Activated CD4-positive, alpha-beta memory T cell treated with anti-CD3 and anti-CD28 coated beads for 36 hours (primary cell): ENCODE results near the gene BEST1. TPM values are rescaled to one million over a fixed set of nuclear protein-coding genes. Genes with fewer than 3 reads are reported as not detected.

Source experiments
- CTCF ChIA-PET: fragments of 350-600 bp; sonication (Branson Sonifier 250); formaldehyde crosslinking; loops from one replicate; lab custom pipeline; 2021; ENCODE audit warnings: antibody characterized with exemption, inconsistent platforms; lab: Charles Lee
- POLR2A ChIA-PET: fragments of 350-600 bp; sonication (Branson Sonifier 250); formaldehyde crosslinking; loops from one replicate; lab custom pipeline; 2021; ENCODE audit warnings: antibody characterized with exemption; lab: Charles Lee
- DNase-seq: peaks from one replicate; pipeline ENCODE4 v3.0.0-alpha.2; 2020
- H3K27ac Mint-ChIP-seq: one replicate; pipeline ENCODE4 v1.8.0; 2021; ENCODE audit warnings: mixed read lengths
- H3K27me3 Mint-ChIP-seq: one replicate; pipeline ENCODE4 v1.8.0; 2021; ENCODE audit warnings: mixed read lengths
- H3K36me3 Mint-ChIP-seq: one replicate; pipeline ENCODE4 v1.8.0; 2021; ENCODE audit warnings: mixed read lengths
- H3K4me1 Mint-ChIP-seq: one replicate; pipeline ENCODE4 v1.8.0; 2021; ENCODE audit warnings: low read depth, mixed read lengths
- H3K4me3 Mint-ChIP-seq: one replicate; pipeline ENCODE4 v1.8.0; 2021; ENCODE audit warnings: mild to moderate bottlenecking, mixed read lengths
- H3K9me3 Mint-ChIP-seq: one replicate; pipeline ENCODE4 v1.8.0; 2021; ENCODE audit warnings: mixed read lengths
- intact Hi-C: fragments of 100-400 bp; cut with micrococcal nuclease; formaldehyde crosslinking; loops from one replicate; pipeline ENCODE4 v1.15.1; 2023
- total RNA-seq, 2 experiments: library from RNA; stranded (reverse); gene quantifications; one replicate each; pipeline ENCODE4 v1.2.3, GENCODE V29; 2021

Gene BEST1
- total RNA-seq, 2 experiments from 2014 or later, result 0.41 to 0.48 TPM

GRCh38 chr11:61967924-61968757 is 18.0 kb downstream of the BEST1 start:
- Mint-ChIP-seq H3K36me3 (peaks cover 38% of the 10 kb centered on the region), H3K4me1 (peaks cover 69% of the 10 kb centered on the region), H3K9me3 (no peaks in the 10 kb centered on the region), H3K27ac (peak overlapping the region; percentile 93), H3K4me3 (peak overlapping the region; percentile 84), H3K27me3 (no peaks in the 10 kb centered on the region)
- DNase-seq, result peak; percentile 58
- POLR2A ChIA-PET, result interaction anchor here (1.0 to 2.8 kb wide), 5 partner anchors 10 to 176 kb away, joined by 3 to 12 read pairs (median 10); partner anchors contain the start of genes FEN1 and TMEM258
- CTCF ChIA-PET, result interaction anchor here (1.0 to 3.3 kb wide), 8 partner anchors 21 to 174 kb away, joined by 3 to 15 read pairs (median 8); no protein-coding TSS in a partner anchor
- intact Hi-C loops, result loop anchor here (1.0 to 5.0 kb wide), 4 partner anchors 57 to 584 kb away; partner anchors contain the start of gene FADS1

- no peak for DNase-seq
- Mint-ChIP-seq H3K36me3 (peaks cover 32% of the 10 kb centered on the region), H3K4me1 (peaks cover 67% of the 10 kb centered on the region), H3K4me3 (peak overlapping the region; percentile 84), H3K27me3 (no peaks in the 10 kb centered on the region), H3K27ac (peak overlapping the region; percentile 93), H3K9me3 (no peaks in the 10 kb centered on the region)
- intact Hi-C loops, result loop anchor here (5.0 kb wide), 3 partner anchors 72 to 583 kb away; partner anchors contain the start of gene FADS1
- CTCF ChIA-PET, result interaction anchor here (1.0 to 3.3 kb wide), 7 partner anchors 21 to 175 kb away, joined by 3 to 15 read pairs (median 6); no protein-coding TSS in a partner anchor
- POLR2A ChIA-PET, result interaction anchor here (1.7 to 2.8 kb wide), 4 partner anchors 10 to 177 kb away, joined by 6 to 12 read pairs (median 10); partner anchors contain the start of genes FEN1 and TMEM258
These were observed 18.7 kb downstream of the BEST1 start for GRCh38 chr11:61968758-61969390.

- intact Hi-C loops, result loop anchor here (5.0 kb wide), 3 partner anchors 72 to 583 kb away; partner anchors contain the start of gene FADS1
- H3K4me3 Mint-ChIP-seq, result peak overlapping the region; percentile 53
- DNase-seq, result no peak
These were observed 19.2 kb downstream of the BEST1 start for GRCh38 chr11:61969391-61969758.

GRCh38 chr11:61969838-61970662 is 19.9 kb downstream of the BEST1 start:
- intact Hi-C loops, result loop anchor here (5.0 kb wide), 3 partner anchors 73 to 582 kb away; partner anchors contain the start of gene FADS1
- DNase-seq, result no peak
- ChIA-PET CTCF (interaction anchor here (0.7 to 3.6 kb wide), 5 partner anchors 23 to 112 kb away, joined by 5 to 15 read pairs (median 13); no protein-coding TSS in a partner anchor), POLR2A (no interaction called here)
- H3K27ac Mint-ChIP-seq, result peak overlapping the region; percentile 52
- no peak overlapping the region for H3K4me3 Mint-ChIP-seq
- peaks cover 56% of the 10 kb centered on the region for H3K4me1 Mint-ChIP-seq
- H3K36me3 Mint-ChIP-seq, result peaks cover 20% of the 10 kb centered on the region
- H3K9me3 Mint-ChIP-seq, result no peaks in the 10 kb centered on the region
- H3K27me3 Mint-ChIP-seq, result no peaks in the 10 kb centered on the region

More at GRCh38 chr11:61969391-61969758, 19.2 kb downstream of the BEST1 start:
- ChIA-PET CTCF (interaction anchor here (1.7 to 3.3 kb wide), 4 partner anchors 22 to 172 kb away, joined by 5 to 15 read pairs (median 14); no protein-coding TSS in a partner anchor), POLR2A (interaction anchor here (1.9 to 2.8 kb wide), 2 partner anchors 9 to 112 kb away, joined by 6 to 11 read pairs; no protein-coding TSS in a partner anchor)
- H3K27me3 Mint-ChIP-seq, result no peaks in the 10 kb centered on the region
- H3K27ac Mint-ChIP-seq, result peak overlapping the region; percentile 65
- no peaks in the 10 kb centered on the region for H3K9me3 Mint-ChIP-seq
- peaks cover 27% of the 10 kb centered on the region for H3K36me3 Mint-ChIP-seq
- H3K4me1 Mint-ChIP-seq, result peaks cover 62% of the 10 kb centered on the region

DNA sequence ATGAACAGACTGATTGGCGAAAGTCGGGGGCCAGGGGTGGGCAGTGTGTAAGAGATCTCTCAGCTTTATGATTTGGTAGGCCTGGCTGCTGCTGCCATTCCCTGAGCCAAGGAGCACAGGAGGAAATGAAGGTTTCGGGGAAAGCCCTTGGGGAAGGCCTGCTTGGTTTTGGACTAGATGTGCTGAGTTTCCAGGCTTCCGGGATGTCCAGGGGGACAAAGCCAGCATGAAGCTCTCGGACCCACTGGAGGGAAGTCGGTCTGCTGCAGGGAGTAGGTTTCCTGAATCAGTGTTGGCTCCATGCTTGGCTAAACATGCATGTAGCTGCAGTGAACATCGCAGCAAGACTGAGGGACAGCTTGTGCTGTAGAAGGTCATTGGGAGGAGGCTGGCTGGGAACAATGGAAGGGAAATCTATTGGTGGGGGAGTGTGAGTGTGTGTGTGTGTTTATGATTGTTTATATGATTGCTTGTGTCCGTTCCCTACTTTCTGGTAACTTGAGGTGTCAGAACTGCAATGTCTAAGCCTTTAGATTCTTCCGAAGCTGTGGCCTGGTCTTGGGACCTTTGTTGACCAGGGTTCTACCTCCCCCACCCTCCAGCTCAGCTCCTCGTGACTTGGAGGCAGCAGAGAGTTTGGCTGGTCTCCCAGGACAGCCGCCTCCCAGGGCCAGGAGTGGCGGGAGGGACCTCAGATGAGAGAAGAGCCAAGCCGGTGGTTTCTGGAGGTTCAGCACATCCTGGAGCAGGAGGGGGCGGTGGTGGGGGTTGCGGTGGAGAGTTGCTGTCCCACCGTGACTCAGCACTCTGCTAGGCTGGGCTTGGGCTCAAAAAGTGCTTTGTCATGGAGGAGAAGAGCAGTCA is 21.3 kb downstream of the BEST1 start:
- DNase-seq, result peak; percentile 83
- ChIA-PET CTCF (interaction anchor here (0.6 to 3.6 kb wide), 6 partner anchors 9 to 709 kb away, joined by 3 to 17 read pairs (median 6); no protein-coding TSS in a partner anchor), POLR2A (interaction anchor here (0.9 kb wide), 1 partner anchor 137 kb away, joined by 3 read pairs; no protein-coding TSS in a partner anchor)
- Mint-ChIP-seq H3K27me3 (no peaks in the 10 kb centered on the region), H3K9me3 (no peaks in the 10 kb centered on the region), H3K4me1 (peaks cover 49% of the 10 kb centered on the region), H3K27ac (peak overlapping the region; percentile 90), H3K4me3 (no peak overlapping the region), H3K36me3 (peaks cover 7% of the 10 kb centered on the region)
- intact Hi-C loops, result loop anchor here (1.0 kb wide), 1 partner anchor 54 kb away; no protein-coding TSS in a partner anchor

GRCh38 chr11:61972112-61972671 is 22.0 kb downstream of the BEST1 start:
- intact Hi-C loops, result loop anchor here (1.0 kb wide), 1 partner anchor 53 kb away; no protein-coding TSS in a partner anchor
- DNase-seq, result no peak
- POLR2A ChIA-PET, result interaction anchor here (0.9 kb wide), 1 partner anchor 136 kb away, joined by 3 read pairs; no protein-coding TSS in a partner anchor
- Mint-ChIP-seq H3K4me1 (peaks cover 48% of the 10 kb centered on the region), H3K27ac (peak overlapping the region; percentile 90), H3K9me3 (no peaks in the 10 kb centered on the region), H3K4me3 (peak overlapping the region; percentile 43), H3K36me3 (peaks cover 2% of the 10 kb centered on the region), H3K27me3 (no peaks in the 10 kb centered on the region)
- CTCF ChIA-PET, result interaction anchor here (0.9 to 3.6 kb wide), 6 partner anchors 9 to 136 kb away, joined by 3 to 17 read pairs (median 8); no protein-coding TSS in a partner anchor

- Mint-ChIP-seq H3K36me3 (peaks cover 2% of the 10 kb centered on the region), H3K9me3 (no peaks in the 10 kb centered on the region), H3K4me1 (peaks cover 48% of the 10 kb centered on the region), H3K27me3 (no peaks in the 10 kb centered on the region), H3K4me3 (peak overlapping the region; percentile 43), H3K27ac (peak overlapping the region; percentile 90)
- intact Hi-C loops, result loop anchor here (1.0 kb wide), 1 partner anchor 52 kb away; no protein-coding TSS in a partner anchor
- ChIA-PET CTCF (interaction anchor here (0.9 to 3.6 kb wide), 6 partner anchors 10 to 135 kb away, joined by 3 to 17 read pairs (median 8); no protein-coding TSS in a partner anchor), POLR2A (interaction anchor here (0.7 to 0.9 kb wide), 2 partner anchors 9 to 135 kb away, joined by 3 read pairs; no protein-coding TSS in a partner anchor)
- peak; percentile 36 for DNase-seq
These were observed 22.7 kb downstream of the BEST1 start for GRCh38 chr11:61972672-61973475.

GRCh38 chr11:61973476-61974162 is 23.5 kb downstream of the BEST1 start:
- ChIA-PET POLR2A (interaction anchor here (0.7 kb wide), 1 partner anchor 9 kb away, joined by 3 read pairs; no protein-coding TSS in a partner anchor), CTCF (interaction anchor here (2.5 to 3.6 kb wide), 2 partner anchors 27 to 108 kb away, joined by 13 to 17 read pairs; no protein-coding TSS in a partner anchor)
- H3K27ac Mint-ChIP-seq, result peak overlapping the region; percentile 90
- intact Hi-C loops, result no loop called here
- no peak overlapping the region for H3K4me3 Mint-ChIP-seq
- peaks cover 43% of the 10 kb centered on the region for H3K4me1 Mint-ChIP-seq
- no peak for DNase-seq
- no peaks in the 10 kb centered on the region for H3K27me3 Mint-ChIP-seq
- H3K36me3 Mint-ChIP-seq, result no peaks in the 10 kb centered on the region
- H3K9me3 Mint-ChIP-seq, result no peaks in the 10 kb centered on the region
